Thoracic aorta (tissue), 2 donors: ENCODE measurements around the gene SLIT3. TPM values are rescaled to one million over a fixed set of nuclear protein-coding genes. Genes with fewer than 3 reads are reported as not detected.
"Not testable (repeated sequence)": the region's sequence is repeated elsewhere in the genome, so short reads cannot be mapped to it uniquely, and the experiment has no call there.

Source experiments
- ATAC-seq: fragments of 150-250 bp; one replicate; pipeline ENCODE4 v1.8.0; 2017; ENCODE audit warnings: low read depth; ENCODE audit not compliant: insufficient number of reproducible peaks, low FRiP score
- DNase-seq: peaks from one replicate; pipeline ENCODE4 v3.0.0-alpha.2; 2020; ENCODE audit warnings: low spot score
- H3K27ac ChIP-seq, 2 donors: fragments of 200-600 bp; sonication (generic); 1 replicate in 1 of 2; 2 replicates in 1 of 2; pipeline ENCODE4 v1.5.1; 2016; ENCODE audit warnings: mild to moderate bottlenecking in 2 of 2, moderate library complexity in 2 of 2
- H3K27me3 ChIP-seq: fragments of 200-600 bp; sonication (generic); replicated peaks from 2 replicates; pipeline ENCODE4 v1.6.0; 2016; ENCODE audit warnings: mild to moderate bottlenecking; ENCODE audit not compliant: insufficient read depth
- H3K36me3 ChIP-seq: fragments of 200-600 bp; sonication (generic); one replicate; pipeline ENCODE4 v1.5.1; 2016
- H3K4me1 ChIP-seq, 2 donors: fragments of 200-600 bp; sonication (generic); 1 replicate in 1 of 2; 2 replicates in 1 of 2; pipeline versions ENCODE4 v1.5.1 to v1.6.0; 2016; ENCODE audit warnings: low read depth in 2 of 2, mild to moderate bottlenecking in 1 of 2; ENCODE audit not compliant: control insufficient read depth in 1 of 2
- H3K4me3 ChIP-seq: fragments of 200-600 bp; sonication (generic); 2 replicates; pipeline ENCODE4 v1.5.1; 2016; ENCODE audit warnings: mild to moderate bottlenecking
- H3K9me3 ChIP-seq: fragments of 200-600 bp; sonication (generic); 2 replicates; pipeline ENCODE4 v1.5.1; 2016
- CTCF ChIP-seq: fragments of 200-600 bp; sonication (generic); IDR thresholded peaks from one replicate; pipeline ENCODE4 v1.5.1; 2019; ENCODE audit warnings: antibody characterized with exemption
- total RNA-seq, 2 donors: library from RNA; depleted of rRNA; stranded (reverse); fragments of >200 nt; gene quantifications; one replicate each; pipeline versions ENCODE4 v1.1.0 to v1.2.3, GENCODE V29; 2016

Gene SLIT3
- total RNA-seq, 2 donors from 2014 or later, result 80.1 to 86.9 TPM

GRCh38 chr5:169114466-169115065 is 186.4 kb downstream of the SLIT3 start:
- no peak for ATAC-seq
- Histone ChIP-seq H3K4me1 (peaks cover 9 to 23% of the 10 kb centered on the region in 2 donors), H3K27ac (no peak overlapping the region), H3K9me3 (no peaks in the 10 kb centered on the region), H3K27me3 (no peaks in the 10 kb centered on the region), H3K4me3 (no peak overlapping the region), H3K36me3 (no peaks in the 10 kb centered on the region)
- no peak for TF ChIP-seq CTCF
- no peak for DNase-seq

GRCh38 chr5:169112016-169112415 is 188.9 kb downstream of the SLIT3 start:
- Histone ChIP-seq H3K36me3 (no peaks in the 10 kb centered on the region), H3K27me3 (no peaks in the 10 kb centered on the region), H3K4me1 (peaks cover 8 to 26% of the 10 kb centered on the region in 2 donors), H3K27ac (no peak overlapping the region), H3K9me3 (no peaks in the 10 kb centered on the region), H3K4me3 (no peak overlapping the region)
- ATAC-seq (no peak), DNase-seq (no peak)
- TF ChIP-seq CTCF, result no peak

- Histone ChIP-seq H3K4me1 (peaks cover 5 to 31% of the 10 kb centered on the region in 2 donors), H3K27me3 (no peaks in the 10 kb centered on the region), H3K36me3 (no peaks in the 10 kb centered on the region), H3K9me3 (no peaks in the 10 kb centered on the region), H3K27ac (peak overlapping the region; percentile 6 to 12), H3K4me3 (no peak overlapping the region)
- ATAC-seq (no peak), DNase-seq (no peak)
- no peak for TF ChIP-seq CTCF
Measured at GRCh38 chr5:169106911-169107706, 193.8 kb downstream of the SLIT3 start.

- H3K4me1 ChIP-seq, result peaks cover 5 to 34% of the 10 kb centered on the region in 2 donors
- not testable (repeated sequence) for H3K27me3 ChIP-seq, H3K36me3 ChIP-seq, H3K27ac ChIP-seq, ATAC-seq, H3K9me3 ChIP-seq, DNase-seq, H3K4me3 ChIP-seq
Measured at GRCh38 chr5:169105582-169105981, 195.4 kb downstream of the SLIT3 start.

- H3K4me1 ChIP-seq, result peaks cover 7 to 39% of the 10 kb centered on the region in 2 donors
- DNase-seq, result no peak
- H3K4me3 ChIP-seq, result no peak overlapping the region
- H3K27ac ChIP-seq, result no peak overlapping the region
- no peaks in the 10 kb centered on the region for H3K36me3 ChIP-seq
- H3K9me3 ChIP-seq, result no peaks in the 10 kb centered on the region
- no peak for ATAC-seq
- TF ChIP-seq CTCF, result no peak
- H3K27me3 ChIP-seq, result no peaks in the 10 kb centered on the region
Measured at GRCh38 chr5:169104937-169105494, 195.9 kb downstream of the SLIT3 start.
